GM12865 (cell line): Measurements from ENCODE around the gene PCDH1.

ENCODE experiments used
- DNase-seq: peaks from one replicate; pipeline ENCODE4 v3.0.0; 2010; ENCODE audit warnings: low read depth
- H3K4me3 ChIP-seq: 2 replicates; pipeline ENCODE4 v1.5.1; 2011; ENCODE audit warnings: mild to moderate bottlenecking, low read depth, low read length, control low read depth
- CTCF ChIP-seq: IDR thresholded peaks from 2 replicates; pipeline ENCODE4 v1.5.1; 2011; ENCODE audit warnings: low read length, control low read depth, low read depth, inconsistent platforms; ENCODE audit not compliant: insufficient read depth; ENCODE audit errors: missing control alignments

PCDH1 gene

DNA sequence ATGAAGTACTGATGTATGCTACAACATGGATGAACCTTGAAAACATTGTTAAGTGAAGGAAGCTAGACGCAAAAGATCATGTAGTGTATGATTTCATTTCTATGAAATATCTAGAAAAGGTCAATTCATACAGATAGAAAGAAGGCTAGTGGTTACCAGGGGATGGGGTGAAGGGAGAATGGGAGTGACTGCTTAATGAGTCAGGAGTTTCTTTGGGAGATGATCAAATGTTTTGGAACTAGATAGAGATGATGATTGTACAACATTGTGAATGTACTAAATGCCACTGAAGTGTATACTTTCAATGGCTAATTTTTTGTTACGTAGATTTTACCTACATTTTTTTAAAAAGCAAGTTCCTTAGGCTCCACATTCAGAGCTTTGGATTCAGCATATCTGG, 30.6 kb upstream of the PCDH1 start:
- H3K4me3 ChIP-seq = no peak overlapping the region
- DNase-seq = no peak
- TF ChIP-seq CTCF = no peak

DNA sequence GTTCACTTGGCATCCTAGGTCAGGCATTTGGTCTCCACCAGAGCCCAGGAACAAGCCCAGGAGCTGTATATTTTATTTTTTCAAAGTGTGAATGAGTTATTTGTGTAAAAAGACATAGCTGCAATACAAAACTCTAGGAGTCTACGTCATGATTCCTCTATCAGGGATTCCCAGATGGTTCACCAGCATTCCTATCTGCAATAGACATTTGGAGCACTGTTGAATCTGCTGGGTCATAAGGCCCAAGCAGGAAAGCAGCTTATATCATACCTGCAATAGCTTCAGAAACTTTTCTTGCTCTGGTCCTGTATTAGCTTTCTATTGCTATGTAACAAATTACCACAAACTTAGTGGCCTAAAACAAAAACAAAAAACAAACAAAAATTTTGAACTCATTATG, 28.8 kb upstream of the PCDH1 start:
- TF ChIP-seq CTCF = no peak
- no peak overlapping the region for H3K4me3 ChIP-seq
- DNase-seq = no peak

DNA sequence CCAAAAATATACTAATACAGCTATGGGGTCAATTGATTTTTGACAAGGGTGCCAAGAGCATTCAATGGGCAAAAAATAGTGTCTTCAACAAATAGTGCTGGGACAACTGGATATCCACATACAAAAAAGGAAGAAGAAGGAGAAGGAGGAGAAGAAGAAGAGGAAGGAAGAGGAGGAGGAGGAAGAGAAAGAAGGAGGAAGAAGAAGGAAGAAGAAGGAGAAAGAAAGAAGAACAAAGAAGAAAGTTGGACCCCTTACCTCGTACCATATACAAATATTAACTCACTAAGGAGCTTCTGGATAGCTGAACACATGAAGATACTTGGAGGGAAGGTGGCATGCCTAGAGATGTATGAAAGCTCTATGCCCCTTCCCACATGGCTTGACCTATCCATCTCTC, 28.3 kb upstream of the PCDH1 start:
- H3K4me3 ChIP-seq = no peak overlapping the region
- DNase-seq = no peak
- no peak for TF ChIP-seq CTCF

DNA sequence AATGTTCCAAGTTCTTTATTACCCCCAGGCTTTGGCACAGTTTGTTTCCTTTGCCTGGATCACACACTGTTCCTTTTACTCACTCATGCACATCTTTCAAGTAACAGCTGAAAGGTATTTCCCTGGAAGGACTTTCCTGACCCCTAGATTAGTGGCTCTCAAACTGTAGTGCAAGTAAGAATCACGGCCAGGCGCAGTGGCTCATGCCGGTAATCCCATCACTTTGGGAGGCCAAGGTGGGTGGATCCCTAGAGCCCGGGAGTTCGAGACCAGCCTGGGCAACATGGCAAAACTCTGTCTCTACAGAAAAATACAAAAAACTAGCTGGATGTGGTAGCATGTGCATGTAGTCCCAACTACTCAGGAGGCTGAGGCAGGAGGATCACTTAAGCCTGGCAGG, 26.3 kb upstream of the PCDH1 start:
- TF ChIP-seq CTCF = no peak
- no peak overlapping the region for H3K4me3 ChIP-seq
- DNase-seq = no peak

DNA sequence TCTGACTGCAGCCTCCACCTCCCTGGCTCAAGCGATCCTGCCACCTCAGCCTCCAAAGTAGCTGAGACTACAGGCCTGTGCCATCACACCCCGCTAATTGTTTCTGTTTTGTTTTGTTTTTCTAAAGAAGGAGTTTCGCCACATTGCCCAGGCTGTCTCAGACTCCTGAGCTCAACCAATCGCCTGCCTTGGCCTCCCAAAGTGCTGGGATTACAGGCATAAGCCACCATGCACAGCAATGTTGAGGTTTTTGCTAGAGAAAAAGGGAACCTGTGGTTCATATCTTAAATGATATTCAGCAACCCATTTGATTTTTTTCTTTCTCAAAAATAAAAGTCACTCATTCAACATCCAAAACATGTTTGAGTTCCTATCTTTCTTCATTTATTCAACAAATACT, 25.1 kb upstream of the PCDH1 start:
- no peak for DNase-seq
- no peak for TF ChIP-seq CTCF
- no peak overlapping the region for H3K4me3 ChIP-seq

DNA sequence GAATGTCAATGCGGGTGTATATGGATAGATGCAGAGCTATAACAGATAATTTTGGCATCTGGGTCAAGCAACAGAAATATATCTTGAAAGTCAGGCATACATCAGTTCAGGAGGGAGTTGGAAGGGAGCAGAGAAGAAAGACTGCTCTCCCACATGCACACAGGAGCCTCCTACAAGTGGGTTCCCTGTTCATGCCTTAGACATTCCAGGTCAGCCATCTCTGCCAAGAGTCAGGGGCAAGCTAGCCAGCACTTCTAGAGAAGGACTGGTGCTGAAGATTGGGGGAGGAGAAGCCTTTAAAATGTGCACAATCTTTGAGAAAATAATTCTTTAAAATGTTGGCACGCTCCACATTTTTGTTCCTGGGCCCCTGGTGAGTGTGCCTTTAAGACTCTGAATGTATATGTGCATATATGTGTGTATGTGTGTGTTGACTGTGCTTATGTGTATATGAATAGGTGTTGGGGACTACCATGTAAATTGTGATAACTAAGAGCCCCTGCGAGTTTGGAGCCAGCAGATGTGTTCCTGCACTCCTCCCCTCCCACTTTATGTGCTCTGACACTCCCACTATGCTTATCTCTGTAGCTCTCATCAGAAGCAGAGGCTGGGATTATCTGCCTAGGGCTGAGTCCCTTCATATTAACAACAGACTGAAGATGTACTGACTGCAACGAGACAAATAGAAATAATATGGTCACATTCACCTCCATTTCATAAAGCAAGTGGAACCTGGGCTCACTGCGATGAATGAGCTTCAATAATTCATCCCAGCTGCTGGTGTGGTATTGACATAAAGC, 24.0 kb upstream of the PCDH1 start:
- DNase-seq = no peak
- no peak for TF ChIP-seq CTCF
- no peak overlapping the region for H3K4me3 ChIP-seq
